RWPE1 (cell line): Measurements from ENCODE around the gene JAKMIP3.
"Not testable (repeated sequence)": the region's sequence is repeated elsewhere in the genome, so short reads cannot be mapped to it uniquely, and the experiment has no call there.

Experiments
- CTCF ChIA-PET: fragments of 350-600 bp; sonication (Branson Sonifier 250); formaldehyde crosslinking; extraction: SDS; loops from one replicate; lab custom pipeline; 2021; lab: Yijun Ruan, JAX
- POLR2A ChIA-PET: fragments of 400-600 bp; formaldehyde crosslinking; extraction: SDS; loops from one replicate; lab custom pipeline; 2020; ENCODE audit warnings: antibody characterized with exemption; ENCODE audit not compliant: low non-redundant PET; lab: Yijun Ruan, JAX
- DNase-seq: peaks from one replicate; pipeline ENCODE4 v3.0.0; 2012; ENCODE audit warnings: low spot score
- H3K27ac ChIP-seq: fragments of 450-650 bp; 2 replicates; pipeline ENCODE4 v1.5.1; 2017
- TF ChIP-seq, protein P1 (sequence below): fragments of 450-650 bp; conservative IDR thresholded peaks from 2 replicates; pipeline ENCODE4 v1.5.1; 2017; ENCODE audit warnings: low read depth, mild to moderate bottlenecking

JAKMIP3 gene

DNA sequence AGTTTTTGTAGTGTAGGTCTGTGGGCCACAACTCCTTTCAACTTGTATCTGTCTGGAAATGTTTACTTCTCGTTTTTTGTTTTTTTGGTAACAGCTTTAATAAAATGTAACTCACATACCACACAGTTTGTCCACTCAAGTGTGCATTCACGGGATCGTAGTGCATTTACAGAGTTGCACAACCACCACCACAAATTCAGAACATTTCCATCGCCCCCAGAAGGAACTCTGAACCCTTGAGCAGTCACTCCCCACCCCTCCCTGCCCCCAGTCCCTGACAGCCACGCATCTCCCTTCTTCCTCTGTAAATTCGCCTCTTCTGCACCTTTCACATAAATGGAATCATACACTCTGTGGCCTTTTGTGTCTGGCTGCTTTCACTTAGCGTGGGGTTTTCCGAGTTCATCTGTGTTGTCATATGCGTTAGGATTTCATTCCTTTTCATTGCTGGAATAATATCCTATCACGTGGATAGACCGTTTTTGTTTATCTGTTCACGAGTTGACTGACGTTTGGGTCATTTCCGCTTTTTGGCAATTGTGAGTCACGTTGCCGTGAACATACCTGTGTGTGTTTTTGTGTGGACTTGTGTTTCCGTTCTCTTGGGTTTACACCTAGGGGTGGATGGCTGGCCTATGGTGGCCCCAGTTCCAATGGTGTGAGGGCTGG lies 10.3 kb downstream of the JAKMIP3 start:
- ChIA-PET POLR2A (no interaction called here), CTCF (no interaction called here)
- H3K27ac ChIP-seq, result no peak overlapping the region
- no peak for DNase-seq
- TF ChIP-seq, protein P1, sequence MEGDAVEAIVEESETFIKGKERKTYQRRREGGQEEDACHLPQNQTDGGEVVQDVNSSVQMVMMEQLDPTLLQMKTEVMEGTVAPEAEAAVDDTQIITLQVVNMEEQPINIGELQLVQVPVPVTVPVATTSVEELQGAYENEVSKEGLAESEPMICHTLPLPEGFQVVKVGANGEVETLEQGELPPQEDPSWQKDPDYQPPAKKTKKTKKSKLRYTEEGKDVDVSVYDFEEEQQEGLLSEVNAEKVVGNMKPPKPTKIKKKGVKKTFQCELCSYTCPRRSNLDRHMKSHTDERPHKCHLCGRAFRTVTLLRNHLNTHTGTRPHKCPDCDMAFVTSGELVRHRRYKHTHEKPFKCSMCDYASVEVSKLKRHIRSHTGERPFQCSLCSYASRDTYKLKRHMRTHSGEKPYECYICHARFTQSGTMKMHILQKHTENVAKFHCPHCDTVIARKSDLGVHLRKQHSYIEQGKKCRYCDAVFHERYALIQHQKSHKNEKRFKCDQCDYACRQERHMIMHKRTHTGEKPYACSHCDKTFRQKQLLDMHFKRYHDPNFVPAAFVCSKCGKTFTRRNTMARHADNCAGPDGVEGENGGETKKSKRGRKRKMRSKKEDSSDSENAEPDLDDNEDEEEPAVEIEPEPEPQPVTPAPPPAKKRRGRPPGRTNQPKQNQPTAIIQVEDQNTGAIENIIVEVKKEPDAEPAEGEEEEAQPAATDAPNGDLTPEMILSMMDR, result no peak

DNA sequence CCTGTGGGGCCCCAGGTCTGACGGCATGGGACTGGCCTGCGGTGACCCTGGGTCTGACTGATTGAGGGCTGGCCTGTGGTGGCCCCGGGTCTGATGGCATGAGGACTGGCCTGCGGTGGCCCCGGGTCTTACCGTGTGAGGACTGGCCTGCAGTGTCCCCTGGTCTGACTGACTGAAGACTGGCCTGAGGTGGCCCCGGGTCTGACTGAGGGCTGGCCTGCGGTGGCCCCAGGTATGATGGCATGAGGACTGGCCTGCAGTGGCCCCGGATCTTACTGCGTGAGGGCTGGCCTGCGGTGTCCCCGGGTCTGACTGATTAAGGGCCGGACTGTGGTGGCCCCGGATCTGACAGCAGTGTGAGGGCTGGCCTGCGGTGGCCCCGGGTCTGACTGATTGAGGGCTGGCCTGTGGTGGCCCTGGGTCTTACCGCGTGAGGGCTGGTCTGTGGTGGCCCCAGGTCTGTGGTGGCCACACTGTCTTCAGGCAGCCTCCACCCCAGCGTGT lies 10.9 kb downstream of the JAKMIP3 start:
- no peak overlapping the region for H3K27ac ChIP-seq
- ChIA-PET CTCF (no interaction called here), POLR2A (no interaction called here)
- DNase-seq, result no peak
- TF ChIP-seq, protein P1, result no peak

DNA sequence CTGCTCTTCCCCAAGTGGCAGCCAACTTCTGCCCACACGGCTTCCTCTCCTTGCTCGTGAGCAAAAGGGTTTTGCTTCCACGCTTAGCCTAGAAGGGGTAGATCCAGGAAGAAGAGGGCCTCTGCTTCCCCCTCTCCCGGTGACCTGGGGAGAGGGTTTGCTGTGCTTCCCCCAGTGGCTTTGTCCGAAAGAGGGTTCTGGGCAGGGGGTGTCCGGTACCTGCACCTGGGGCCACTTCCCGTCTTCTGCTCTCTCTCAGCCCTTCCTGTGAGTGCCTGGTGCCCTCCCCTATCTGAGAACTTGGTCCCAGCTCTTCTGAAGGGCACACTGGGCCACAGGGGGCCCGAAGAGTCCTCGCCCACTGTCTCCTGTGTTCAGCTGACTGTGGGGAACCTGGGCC lies 11.3 kb downstream of the JAKMIP3 start:
- TF ChIP-seq, protein P1, result no peak
- POLR2A ChIA-PET, result interaction anchor here (0.6 kb wide), 1 partner anchor 23 kb away, joined by 13 read pairs; no protein-coding TSS in a partner anchor
- CTCF ChIA-PET, result no interaction called here
- DNase-seq, result no peak
- no peak overlapping the region for H3K27ac ChIP-seq

DNA sequence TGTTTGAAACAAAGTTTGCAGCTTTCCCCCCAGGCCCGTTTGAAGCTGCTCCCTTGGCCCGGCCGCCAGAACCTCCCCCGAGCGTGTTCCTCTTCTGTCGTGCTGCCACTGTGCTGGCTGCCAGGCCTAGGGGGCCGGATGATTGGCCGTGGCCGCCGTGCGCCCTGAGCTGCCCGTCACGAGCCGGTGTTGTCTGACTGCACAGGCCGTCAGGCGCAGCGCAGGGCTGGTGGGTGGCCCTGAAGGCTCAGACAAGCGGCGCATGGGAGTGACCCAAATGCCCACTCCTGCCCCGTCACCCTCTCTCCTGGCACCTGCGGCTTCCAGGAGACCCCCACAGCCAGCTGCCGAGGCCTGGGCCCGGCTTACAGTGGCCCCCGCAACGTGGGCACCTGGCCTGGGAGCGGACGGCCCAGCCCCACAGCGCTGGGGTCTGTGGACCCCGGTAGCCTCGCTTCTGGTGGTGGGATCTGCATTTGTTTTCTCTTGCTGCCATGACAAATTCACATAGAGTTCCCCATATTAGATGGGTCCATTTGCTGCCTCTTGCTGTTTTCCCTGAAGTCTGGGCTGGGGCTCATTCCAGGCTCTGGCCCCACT lies 13.1 kb downstream of the JAKMIP3 start:
- DNase-seq, result no peak
- no peak overlapping the region for H3K27ac ChIP-seq
- TF ChIP-seq, protein P1, result no peak
- POLR2A ChIA-PET, result no interaction called here
- CTCF ChIA-PET, result interaction anchor here (0.7 kb wide), 1 partner anchor 36 kb away, joined by 3 read pairs; no protein-coding TSS in a partner anchor

DNA sequence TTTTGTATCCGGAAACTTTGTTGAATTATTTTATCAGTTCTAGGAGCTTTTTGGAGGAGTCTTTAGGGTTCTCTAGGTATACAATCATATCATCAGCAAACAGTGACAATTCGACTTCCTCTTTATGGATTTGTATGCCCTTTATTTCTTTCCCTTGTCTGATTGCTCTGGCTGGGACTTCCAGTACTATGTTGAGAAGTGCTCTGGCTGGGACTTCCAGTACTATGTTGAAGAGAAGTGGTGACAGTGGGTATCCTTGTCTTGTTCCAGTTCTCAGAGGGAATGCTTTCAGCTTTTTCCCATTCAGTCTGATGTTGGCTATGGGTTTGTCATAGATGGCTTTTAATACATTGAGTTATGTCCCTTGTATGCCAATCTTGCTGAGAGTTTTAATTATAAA lies 18.6 kb downstream of the JAKMIP3 start:
- CTCF ChIA-PET, POLR2A ChIA-PET, H3K27ac ChIP-seq, DNase-seq: not testable (repeated sequence)

DNA sequence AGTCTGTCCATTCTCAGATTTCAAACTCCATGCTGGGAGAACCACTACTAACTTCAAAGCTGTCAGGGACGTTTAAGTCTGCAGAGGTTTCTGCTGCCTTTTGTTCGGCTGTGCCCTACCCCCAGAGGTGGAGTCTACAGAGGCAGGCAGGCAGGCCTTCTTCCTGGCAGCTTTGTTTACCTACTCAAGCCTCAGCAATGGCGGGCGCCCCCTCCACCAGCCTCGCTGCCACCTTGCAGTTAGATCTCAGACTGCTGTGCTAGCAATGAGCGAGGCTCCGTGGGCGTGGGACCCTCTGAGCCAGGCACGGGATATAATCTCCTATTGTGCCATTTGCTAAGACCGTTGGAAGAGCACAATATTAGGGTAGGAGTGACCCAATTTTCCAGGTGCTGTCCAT lies 27.5 kb downstream of the JAKMIP3 start:
- POLR2A ChIA-PET, result not testable (repeated sequence)

DNA sequence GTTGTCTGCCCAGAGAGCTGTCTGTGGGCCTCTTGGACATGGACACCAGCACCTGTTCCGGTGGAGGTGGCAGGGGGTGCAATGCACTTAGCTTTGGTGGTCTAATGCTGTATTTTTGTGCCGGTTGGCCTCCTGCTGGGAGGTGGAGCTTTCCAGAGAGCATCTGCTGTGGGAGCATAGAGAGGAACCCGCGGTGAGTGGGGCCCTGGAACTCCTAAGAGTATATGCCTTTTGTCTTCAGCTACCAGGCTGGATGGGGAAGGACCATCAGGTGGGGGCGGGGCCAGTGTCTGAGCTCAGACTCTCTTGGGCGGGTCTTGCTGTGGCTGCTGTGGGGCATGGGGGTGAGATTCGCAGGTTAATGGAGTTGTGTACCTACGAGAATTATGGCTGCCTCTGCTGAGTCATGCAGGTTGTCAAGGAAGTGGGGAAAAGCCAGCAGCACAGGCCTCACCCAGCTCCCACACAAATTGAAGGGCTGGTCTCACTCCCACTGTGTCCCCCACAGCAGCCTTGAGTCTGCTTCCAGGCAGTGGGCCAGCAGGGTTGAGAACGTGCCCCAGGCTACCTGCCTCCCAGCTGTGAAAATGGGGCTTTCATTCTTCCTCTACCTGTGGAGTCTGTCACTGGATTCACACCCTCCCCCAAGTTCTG lies 29.0 kb downstream of the JAKMIP3 start:
- POLR2A ChIA-PET, result no interaction called here
- CTCF ChIA-PET, result interaction anchor here (1.4 kb wide), 1 partner anchor 9 kb away, joined by 3 read pairs; no protein-coding TSS in a partner anchor
- TF ChIP-seq, protein P1, result no peak
- peak; percentile 26 for DNase-seq
- H3K27ac ChIP-seq, result no peak overlapping the region

More for the DNA sequence above, 27.5 kb downstream of the JAKMIP3 start:
- not testable (repeated sequence) for DNase-seq, H3K27ac ChIP-seq
- CTCF ChIA-PET, result interaction anchor here (0.9 kb wide), 1 partner anchor 8 kb away, joined by 5 read pairs; no protein-coding TSS in a partner anchor
